Measurements from ENCODE around the gene FOXP1.

DNA sequence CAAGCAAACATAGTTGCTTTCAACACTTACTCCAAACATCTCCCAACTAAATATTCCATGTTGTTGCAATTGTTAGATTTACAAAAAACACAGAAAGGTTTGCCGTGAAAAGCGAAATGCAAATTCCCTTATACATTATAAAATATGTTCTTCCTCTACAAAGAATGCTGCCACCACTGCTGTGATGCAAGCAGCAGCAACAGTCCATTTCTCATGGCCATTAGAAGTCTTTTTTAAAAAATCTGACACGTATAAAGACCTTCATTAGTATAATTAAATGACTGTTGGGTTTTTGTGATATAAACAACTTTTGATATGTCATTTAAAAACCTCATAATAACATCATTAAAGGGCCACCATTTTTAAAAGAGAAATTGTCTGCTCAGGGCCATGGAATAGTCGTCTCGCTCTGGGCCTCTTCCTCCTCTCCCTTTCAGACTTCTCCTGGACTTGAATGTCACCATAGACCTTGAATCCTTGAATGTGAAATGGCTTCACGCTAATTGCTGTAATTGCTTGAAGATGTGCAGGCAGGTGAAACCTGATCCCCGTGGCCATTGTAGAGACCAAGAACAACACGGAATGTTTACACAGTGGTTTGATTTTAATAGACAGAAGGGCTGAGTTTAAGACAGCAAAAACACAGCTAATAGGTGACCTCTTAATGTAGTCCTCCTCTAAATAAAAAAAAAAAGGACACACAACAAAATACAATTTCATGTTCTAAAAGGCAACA is 450.4 kb downstream of the FOXP1 start:
- TF ChIP-seq POLR2AphosphoS5 (IDR thresholded peaks at IDR 0.05; ENCODE audit: low read depth, low read length): no peak
- no peak for TF ChIP-seq TAF1 (IDR thresholded peaks at IDR 0.05; ENCODE audit: borderline replicate concordance, low read depth, low read length)
- no peak for TF ChIP-seq POLR2A (IDR thresholded peaks at IDR 0.05; ENCODE audit: low read depth, low read length)

Measured in GM12892 (cell line).